ENCODE data around the gene COBLL1. TPM values are rescaled to one million over a fixed set of nuclear protein-coding genes. Genes with fewer than 3 reads are reported as not detected.

The COBLL1 gene
- total and polyA plus RNA-seq, 9 donors: 11.5 to 56.8 (median 38.4) TPM

DNA sequence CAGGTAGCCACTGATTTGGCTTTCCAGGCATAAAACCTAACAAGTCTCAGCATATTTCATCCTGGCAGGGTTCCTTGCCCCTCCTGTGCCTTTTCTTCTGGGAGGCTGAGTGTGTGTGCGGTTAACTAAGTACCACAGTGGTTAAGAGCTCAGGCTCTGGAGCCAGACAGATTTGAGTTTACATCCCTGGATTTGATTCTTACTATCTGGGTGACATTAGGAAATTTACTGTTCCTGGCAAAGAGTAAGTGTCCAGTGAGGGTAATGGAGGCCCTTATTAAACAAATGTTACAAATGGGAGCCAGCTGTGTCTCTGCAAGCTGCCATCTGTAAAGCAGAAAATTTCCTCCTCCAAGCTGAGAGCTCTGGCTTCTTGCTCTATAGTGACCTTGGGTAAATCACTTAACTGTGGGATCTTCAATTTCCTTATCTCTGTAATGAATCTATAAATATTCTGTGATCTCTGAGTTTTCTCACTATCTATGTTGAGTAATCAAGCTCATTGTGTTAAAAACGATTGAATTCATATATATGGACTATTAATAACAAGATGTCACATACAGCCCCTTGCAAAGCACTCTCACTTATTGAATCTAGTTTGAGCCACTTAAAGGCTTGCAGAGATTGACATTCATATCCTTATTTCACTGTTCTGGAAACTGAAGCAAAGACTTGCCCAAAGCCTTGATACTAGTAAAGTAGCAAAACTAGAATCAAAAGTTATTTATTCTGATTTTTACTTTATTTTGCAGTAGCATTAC lies 6.5 kb upstream of the COBLL1 start:
- TF ChIP-seq, protein P1, sequence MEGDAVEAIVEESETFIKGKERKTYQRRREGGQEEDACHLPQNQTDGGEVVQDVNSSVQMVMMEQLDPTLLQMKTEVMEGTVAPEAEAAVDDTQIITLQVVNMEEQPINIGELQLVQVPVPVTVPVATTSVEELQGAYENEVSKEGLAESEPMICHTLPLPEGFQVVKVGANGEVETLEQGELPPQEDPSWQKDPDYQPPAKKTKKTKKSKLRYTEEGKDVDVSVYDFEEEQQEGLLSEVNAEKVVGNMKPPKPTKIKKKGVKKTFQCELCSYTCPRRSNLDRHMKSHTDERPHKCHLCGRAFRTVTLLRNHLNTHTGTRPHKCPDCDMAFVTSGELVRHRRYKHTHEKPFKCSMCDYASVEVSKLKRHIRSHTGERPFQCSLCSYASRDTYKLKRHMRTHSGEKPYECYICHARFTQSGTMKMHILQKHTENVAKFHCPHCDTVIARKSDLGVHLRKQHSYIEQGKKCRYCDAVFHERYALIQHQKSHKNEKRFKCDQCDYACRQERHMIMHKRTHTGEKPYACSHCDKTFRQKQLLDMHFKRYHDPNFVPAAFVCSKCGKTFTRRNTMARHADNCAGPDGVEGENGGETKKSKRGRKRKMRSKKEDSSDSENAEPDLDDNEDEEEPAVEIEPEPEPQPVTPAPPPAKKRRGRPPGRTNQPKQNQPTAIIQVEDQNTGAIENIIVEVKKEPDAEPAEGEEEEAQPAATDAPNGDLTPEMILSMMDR (IDR thresholded peaks at IDR 0.05): no peak
- TF ChIP-seq EP300 (IDR thresholded peaks at IDR 0.05) (no peak), POLR2A (IDR thresholded peaks at IDR 0.05) (no peak)

DNA sequence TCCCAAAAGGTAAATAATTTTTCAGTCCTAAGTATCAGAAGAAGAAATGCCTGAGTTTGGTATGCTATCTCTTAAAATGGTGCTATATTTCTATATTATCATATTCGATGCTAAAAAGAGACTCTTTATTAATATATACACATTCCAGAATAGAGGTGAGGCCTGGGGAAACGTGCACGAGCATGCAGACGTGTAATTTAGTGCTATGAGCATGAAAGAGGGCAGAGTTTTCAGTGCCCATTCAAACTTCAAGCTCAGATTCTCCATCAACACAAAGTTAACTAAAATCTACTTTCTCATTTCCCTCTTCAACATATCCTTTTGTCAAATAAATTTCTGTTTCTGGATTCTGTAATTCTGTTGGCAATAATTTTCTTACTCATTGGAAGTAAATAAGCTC lies 5.7 kb upstream of the COBLL1 start:
- Histone ChIP-seq H3K27me3 (no peaks in the 10 kb centered on the region), H3K27ac (no peak overlapping the region), H3K4me1 (ENCODE audit: insufficient read depth) (no peaks in the 10 kb centered on the region), H3K4me3 (no peak overlapping the region), H3K36me3 (no peaks in the 10 kb centered on the region), H3K9me3 (no peaks in the 10 kb centered on the region)
- TF ChIP-seq, protein P1 (IDR thresholded peaks at IDR 0.05): no peak
- no peak for TF ChIP-seq EP300 (IDR thresholded peaks at IDR 0.05)
- intact Hi-C loops (cut with DNase I): loop anchor here in 1 of 4 donors (10.0 kb wide), 1 partner anchor 62 kb away; no protein-coding TSS in a partner anchor
- DNase-seq: no peak
- 86 to 88% (median 87%) methylated on average over 4 of the region's 4 CpGs for WGBS, 3 donors

More for the DNA sequence above, 6.5 kb upstream of the COBLL1 start:
- no peak for DNase-seq
- WGBS, 3 donors: 53 to 62% (median 54%) methylated on average over 2 of the region's 2 CpGs
- H3K4me1 ChIP-seq (ENCODE audit: insufficient read depth): no peaks in the 10 kb centered on the region
- H3K27me3 ChIP-seq: no peaks in the 10 kb centered on the region
- no peak overlapping the region for H3K27ac ChIP-seq
- no peaks in the 10 kb centered on the region for H3K36me3 ChIP-seq
- no peak overlapping the region for H3K4me3 ChIP-seq
- H3K9me3 ChIP-seq: no peaks in the 10 kb centered on the region
- intact Hi-C loops (cut with DNase I): loop anchor here in 1 of 4 donors (10.0 kb wide), 1 partner anchor 63 kb away; no protein-coding TSS in a partner anchor

DNA sequence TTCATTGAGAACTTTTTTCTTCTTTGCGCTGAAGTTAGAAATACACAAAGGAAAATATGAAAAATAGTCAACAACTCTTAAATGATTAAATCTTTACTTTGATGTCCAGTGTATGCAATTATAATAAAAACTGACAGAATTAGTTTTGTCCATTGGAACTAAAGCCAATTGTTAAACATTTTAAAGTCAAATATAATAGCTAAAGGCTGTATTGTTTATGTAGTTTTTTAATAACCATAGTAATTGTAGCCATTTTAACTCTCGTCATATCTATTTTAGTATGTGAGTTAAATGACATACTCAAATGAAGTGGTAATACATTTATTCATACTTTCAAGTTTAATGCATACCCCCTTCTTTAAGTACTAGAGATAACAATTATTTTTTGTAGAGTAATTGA lies 4.7 kb upstream of the COBLL1 start:
- Histone ChIP-seq H3K27me3 (no peaks in the 10 kb centered on the region), H3K36me3 (no peaks in the 10 kb centered on the region), H3K27ac (no peak overlapping the region), H3K4me1 (ENCODE audit: insufficient read depth) (no peaks in the 10 kb centered on the region), H3K9me3 (no peaks in the 10 kb centered on the region), H3K4me3 (no peak overlapping the region)
- no peak for TF ChIP-seq POLR2A (IDR thresholded peaks at IDR 0.05)
- no peak for TF ChIP-seq EP300 (IDR thresholded peaks at IDR 0.05)
- TF ChIP-seq, protein P1 (IDR thresholded peaks at IDR 0.05): no peak
- 92 to 96% (median 96%) methylated on average over 2 of the region's 2 CpGs for WGBS, 3 donors
- intact Hi-C loops (cut with DNase I): loop anchor here in 1 of 4 donors (10.0 kb wide), 1 partner anchor 61 kb away; no protein-coding TSS in a partner anchor
- DNase-seq: no peak

DNA sequence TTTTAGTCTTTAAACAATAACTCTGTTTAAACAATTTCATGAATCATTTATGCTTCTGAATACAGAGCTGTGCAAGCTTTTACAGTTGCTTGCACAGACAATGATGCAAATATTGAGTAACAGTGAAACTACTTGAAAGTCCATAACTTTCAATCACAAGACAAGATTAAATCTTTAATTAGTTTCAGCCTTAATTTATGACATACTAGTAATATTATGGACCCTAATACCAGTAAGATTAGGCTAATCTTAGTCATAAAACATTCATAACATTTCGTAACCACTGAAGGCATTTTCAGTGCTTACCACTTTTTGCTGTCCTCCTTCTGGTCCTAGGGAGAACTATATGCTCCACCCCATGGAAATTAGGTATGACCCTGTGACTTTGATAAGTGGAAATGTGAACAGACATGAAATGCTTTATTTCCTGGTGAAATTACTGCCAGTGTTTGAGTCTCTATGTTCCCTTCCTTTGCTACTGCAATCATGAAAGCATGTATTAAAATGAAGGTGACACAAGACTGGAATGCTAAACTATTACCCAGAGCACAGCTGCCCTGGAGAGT lies 1.8 kb upstream of the COBLL1 start:
- Histone ChIP-seq H3K4me1 (ENCODE audit: insufficient read depth) (no peaks in the 10 kb centered on the region), H3K4me3 (no peak overlapping the region), H3K27ac (no peak overlapping the region), H3K36me3 (no peaks in the 10 kb centered on the region), H3K9me3 (no peaks in the 10 kb centered on the region), H3K27me3 (no peaks in the 10 kb centered on the region)
- intact Hi-C loops (cut with DNase I): loop anchor here in 2 of 4 donors (5.0 to 10.0 kb wide), 4 partner anchors 59 to 106 kb away; no protein-coding TSS in a partner anchor
- 83 to 89% (median 83%) methylated on average over 1 of the region's 1 CpG for WGBS, 3 donors
- DNase-seq: no peak
- TF ChIP-seq POLR2A (IDR thresholded peaks at IDR 0.05) (no peak), EP300 (IDR thresholded peaks at IDR 0.05) (no peak)
- TF ChIP-seq, protein P1 (IDR thresholded peaks at IDR 0.05): no peak
